ENCODE data around the gene AOC3. TPM values are rescaled to one million over a fixed set of nuclear protein-coding genes. Genes with fewer than 3 reads are reported as not detected.

AOC3 gene
- total RNA-seq, 1 experiment from 2014 or later: 2.8 TPM

- Mint-ChIP-seq H3K27me3 (ENCODE audit: low read depth) (peaks cover 3% of the 10 kb centered on the region), H3K4me3 (no peak overlapping the region), H3K9me3 (no peaks in the 10 kb centered on the region), H3K27ac (no peak overlapping the region), H3K4me1 (peaks cover 4 to 5% of the 10 kb centered on the region in 2 experiments; a peak in 1 of 4 replicates), H3K36me3 (ENCODE audit: insufficient read depth in 1 of 3, low read depth in 3 of 3) (no peaks in the 10 kb centered on the region; a peak in 1 of 7 replicates)
- Histone ChIP-seq H3K56ac (ENCODE audit: insufficient read length, low read depth, low read length) (no peak overlapping the region), H4K8ac (replicated peaks; ENCODE audit: insufficient read length, low read depth, low read length) (no peak overlapping the region), H2BK120ac (ENCODE audit: low read depth, low read length, poor library complexity, severe bottlenecking) (no peak overlapping the region), H2BK5ac (ENCODE audit: insufficient read length, low read length) (no peak overlapping the region), H3K4me2 (ENCODE audit: insufficient read depth, insufficient read length, low read length) (no peak overlapping the region), H3T11ph (ENCODE audit: low read length) (no peak overlapping the region), H2AK5ac (ENCODE audit: insufficient read length, low read length) (no peak overlapping the region), H2AFZ (ENCODE audit: low read length) (no peak overlapping the region), H3K9me3 (ENCODE audit: control insufficient read depth, low read depth, low read length) (no peaks in the 10 kb centered on the region), H3K27me3 (ENCODE audit: insufficient read depth, low read length) (no peaks in the 10 kb centered on the region), H3K23ac (ENCODE audit: insufficient read length, low read depth, low read length) (no peak overlapping the region), H3K18ac (ENCODE audit: insufficient read length, low read depth, low read length) (no peak overlapping the region), H3K9ac (ENCODE audit: extremely low read depth, insufficient read length, low read length) (no peak overlapping the region), H3K79me2 (ENCODE audit: insufficient read depth, low read length) (no peaks in the 10 kb centered on the region), H4K20me1 (ENCODE audit: control insufficient read depth, insufficient read depth, insufficient read length) (no peaks in the 10 kb centered on the region), H3K23me2 (ENCODE audit: insufficient read length, low read depth, low read length, poor library complexity, severe bottlenecking) (no peaks in the 10 kb centered on the region), H3K79me1 (ENCODE audit: insufficient read depth, low read depth, low read length, poor library complexity, severe bottlenecking) (no peaks in the 10 kb centered on the region), H2BK15ac (ENCODE audit: low read depth, low read length) (no peak overlapping the region), H4K5ac (ENCODE audit: insufficient read length, low read depth, low read length) (no peak overlapping the region), H4K91ac (ENCODE audit: insufficient read length, low read depth, low read length) (no peak overlapping the region), H3K27ac (ENCODE audit: insufficient read length, low read depth, low read length) (no peak overlapping the region), H2BK12ac (ENCODE audit: insufficient read length, low read depth, low read length) (no peak overlapping the region), H3K4me1 (ENCODE audit: insufficient read depth, low read length) (no peaks in the 10 kb centered on the region), H3K14ac (ENCODE audit: insufficient read depth, low read length) (no peak overlapping the region), H3K4ac (ENCODE audit: low read depth, low read length) (no peak overlapping the region), H2BK20ac (ENCODE audit: low read depth, low read length, poor library complexity, severe bottlenecking) (no peak overlapping the region)
- no peak for TF ChIP-seq CTCF (conservative IDR thresholded peaks at IDR 0.05)
- DNase-seq: no peak
- WGBS (ENCODE audit: extremely low coverage, insufficient read length, low lambda C conversion rate): 100% methylated on average over 2 of the region's 8 CpGs
Measured at GRCh38 chr17:42906772-42907446, 55.9 kb downstream of the AOC3 start.

Small RNAs within 50 kb of the gene (microRNA-seq; reads per million reads assigned to microRNA genes)
- gene MIR6781 (ENCODE audit: borderline microRNAs expressed): not detected

Other genes starting within 250 kb of the AOC3 start
- gene RETREG3, start 241.8 kb upstream of the AOC3 start, total RNA-seq (2021): 47.3 and 51.1 TPM in 2 replicates
- gene TUBG1, start 241.5 kb upstream of the AOC3 start, total RNA-seq (2021): 117 and 122 TPM in 2 replicates
- 20.4 and 22.0 TPM in 2 replicates for gene TUBG2, start 191.9 kb upstream of the AOC3 start, total RNA-seq (2021)
- gene PLEKHH3, start 174.2 kb upstream of the AOC3 start, total RNA-seq (2021): 21.4 and 22.3 TPM in 2 replicates
- gene CCR10, start 169.4 kb upstream of the AOC3 start, total RNA-seq (2021): 1.0 TPM in 2 replicates
- gene CNTNAP1, start 168.7 kb upstream of the AOC3 start, total RNA-seq (2021): 7.5 and 7.7 TPM in 2 replicates
- 17.9 and 18.6 TPM in 2 replicates for gene EZH1, start 106.2 kb upstream of the AOC3 start, total RNA-seq (2021)
- 10.9 and 11.7 TPM in 2 replicates for gene RAMP2, start 90.0 kb upstream of the AOC3 start, total RNA-seq (2021)
- gene VPS25, start 77.8 kb upstream of the AOC3 start, total RNA-seq (2021): 111 and 113 TPM in 2 replicates
- gene WNK4, start 70.6 kb upstream of the AOC3 start, total RNA-seq (2021): 1.9 and 2.6 TPM in 2 replicates
- gene COA3, start 52.5 kb upstream of the AOC3 start, total RNA-seq (2021): 74.2 and 76.9 TPM in 2 replicates
- gene CNTD1, start 52.3 kb upstream of the AOC3 start, total RNA-seq (2021): not detected in 2 replicates
- 60.1 and 69.2 TPM in 2 replicates for gene BECN1, start 26.9 kb upstream of the AOC3 start, total RNA-seq (2021)
- 205 and 222 TPM in 2 replicates for gene PSME3, start 17.8 kb upstream of the AOC3 start, total RNA-seq (2021)
- gene AOC2, start 6.6 kb upstream of the AOC3 start, total RNA-seq (2021): 5.7 and 7.1 TPM in 2 replicates
- not detected in 2 replicates for gene G6PC1, start 49.6 kb downstream of the AOC3 start, total RNA-seq (2021)
- 65.1 and 68.7 TPM in 2 replicates for gene AARSD1, start 113.3 kb downstream of the AOC3 start, total RNA-seq (2021)
- gene PTGES3L, start 128.9 kb downstream of the AOC3 start, total RNA-seq (2021): 4.0 and 4.2 TPM in 2 replicates
- gene RUNDC1, start 129.4 kb downstream of the AOC3 start, total RNA-seq (2021): 18.3 and 18.8 TPM in 2 replicates
- gene RPL27, start 147.2 kb downstream of the AOC3 start, total RNA-seq (2021): 1,514 and 1,552 TPM in 2 replicates
- 3.1 and 4.2 TPM in 2 replicates for gene IFI35, start 155.6 kb downstream of the AOC3 start, total RNA-seq (2021)
- 262 and 274 TPM in 2 replicates for gene VAT1, start 171.2 kb downstream of the AOC3 start, total RNA-seq (2021)
- gene RND2, start 174.0 kb downstream of the AOC3 start, total RNA-seq (2021): 47.8 and 50.7 TPM in 2 replicates

Data from H9 (cell line).